ENCODE results near the gene TMEM88. TPM values are rescaled to one million over a fixed set of nuclear protein-coding genes. Genes with fewer than 3 reads are reported as not detected.

TMEM88 gene
- polyA plus RNA-seq, 1 donor from 2014 or later: 4.2 TPM

DNA sequence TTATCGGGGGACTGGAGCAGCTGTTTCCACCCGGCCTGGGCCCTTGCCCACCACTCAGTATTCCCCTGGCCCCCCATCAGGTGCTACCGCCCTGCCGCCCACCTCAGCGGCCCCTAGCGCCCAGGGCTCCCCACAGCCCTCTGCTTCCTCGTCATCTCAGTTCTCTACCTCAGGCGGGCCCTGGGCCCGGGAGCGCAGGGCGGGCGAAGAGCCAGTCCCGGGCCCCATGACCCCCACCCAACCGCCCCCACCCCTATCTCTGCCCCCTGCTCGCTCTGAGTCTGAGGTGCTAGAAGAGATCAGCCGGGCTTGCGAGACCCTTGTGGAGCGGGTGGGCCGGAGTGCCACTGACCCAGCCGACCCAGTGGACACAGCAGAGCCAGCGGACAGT lies 6.1 kb upstream of the TMEM88 start:
- Histone ChIP-seq H3K4me2 (ENCODE audit: low read length) (no peak overlapping the region), H3K27ac (ENCODE audit: low read length) (no peak overlapping the region), H4K20me1 (ENCODE audit: insufficient read depth) (peaks cover 73% of the 10 kb centered on the region), H3K27me3 (ENCODE audit: insufficient read depth, low read depth, low read length) (no peaks in the 10 kb centered on the region), H3K9me2 (ENCODE audit: insufficient read depth, low read length) (no peaks in the 10 kb centered on the region), H3K9me3 (ENCODE audit: low read length) (no peaks in the 10 kb centered on the region), H3K4me3 (ENCODE audit: low read length) (no peak overlapping the region), H3F3A (ENCODE audit: insufficient read depth, low read length, poor library complexity, severe bottlenecking) (peaks cover 11% of the 10 kb centered on the region), H3K79me2 (replicated peaks; ENCODE audit: insufficient read depth, low read length) (peaks cover 26% of the 10 kb centered on the region), H3K36me3 (ENCODE audit: insufficient read depth, low read length) (peaks cover 8% of the 10 kb centered on the region), H3K9ac (ENCODE audit: low read length) (no peak overlapping the region), H2AFZ (ENCODE audit: low read depth, low read length) (no peak overlapping the region)
- TF ChIP-seq, protein P1, sequence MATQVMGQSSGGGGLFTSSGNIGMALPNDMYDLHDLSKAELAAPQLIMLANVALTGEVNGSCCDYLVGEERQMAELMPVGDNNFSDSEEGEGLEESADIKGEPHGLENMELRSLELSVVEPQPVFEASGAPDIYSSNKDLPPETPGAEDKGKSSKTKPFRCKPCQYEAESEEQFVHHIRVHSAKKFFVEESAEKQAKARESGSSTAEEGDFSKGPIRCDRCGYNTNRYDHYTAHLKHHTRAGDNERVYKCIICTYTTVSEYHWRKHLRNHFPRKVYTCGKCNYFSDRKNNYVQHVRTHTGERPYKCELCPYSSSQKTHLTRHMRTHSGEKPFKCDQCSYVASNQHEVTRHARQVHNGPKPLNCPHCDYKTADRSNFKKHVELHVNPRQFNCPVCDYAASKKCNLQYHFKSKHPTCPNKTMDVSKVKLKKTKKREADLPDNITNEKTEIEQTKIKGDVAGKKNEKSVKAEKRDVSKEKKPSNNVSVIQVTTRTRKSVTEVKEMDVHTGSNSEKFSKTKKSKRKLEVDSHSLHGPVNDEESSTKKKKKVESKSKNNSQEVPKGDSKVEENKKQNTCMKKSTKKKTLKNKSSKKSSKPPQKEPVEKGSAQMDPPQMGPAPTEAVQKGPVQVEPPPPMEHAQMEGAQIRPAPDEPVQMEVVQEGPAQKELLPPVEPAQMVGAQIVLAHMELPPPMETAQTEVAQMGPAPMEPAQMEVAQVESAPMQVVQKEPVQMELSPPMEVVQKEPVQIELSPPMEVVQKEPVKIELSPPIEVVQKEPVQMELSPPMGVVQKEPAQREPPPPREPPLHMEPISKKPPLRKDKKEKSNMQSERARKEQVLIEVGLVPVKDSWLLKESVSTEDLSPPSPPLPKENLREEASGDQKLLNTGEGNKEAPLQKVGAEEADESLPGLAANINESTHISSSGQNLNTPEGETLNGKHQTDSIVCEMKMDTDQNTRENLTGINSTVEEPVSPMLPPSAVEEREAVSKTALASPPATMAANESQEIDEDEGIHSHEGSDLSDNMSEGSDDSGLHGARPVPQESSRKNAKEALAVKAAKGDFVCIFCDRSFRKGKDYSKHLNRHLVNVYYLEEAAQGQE (IDR thresholded peaks at IDR 0.05; ENCODE audit: borderline replicate concordance): no peak
- TF ChIP-seq RAD21 (conservative IDR thresholded peaks at IDR 0.05): no peak
- no peak for TF ChIP-seq EZH2 (IDR thresholded peaks at IDR 0.05; ENCODE audit: borderline replicate concordance, insufficient read depth, low read length, poor library complexity, severe bottlenecking)
- TF ChIP-seq TAF1 (IDR thresholded peaks at IDR 0.05; ENCODE audit: low read depth): no peak
- TF ChIP-seq CTCF (IDR thresholded peaks at IDR 0.05; ENCODE audit: poor library complexity, severe bottlenecking): no peak
- no peak for TF ChIP-seq EP300 (conservative IDR thresholded peaks at IDR 0.05; ENCODE audit: poor library complexity, severe bottlenecking)
- no peak for TF ChIP-seq POLR2AphosphoS5 (IDR thresholded peaks at IDR 0.05)
- TF ChIP-seq SMC3 (conservative IDR thresholded peaks at IDR 0.05; ENCODE audit: poor library complexity): no peak
- TF ChIP-seq MXI1 (conservative IDR thresholded peaks at IDR 0.05; ENCODE audit: poor library complexity, severe bottlenecking): no peak

- H3K27ac ChIP-seq (ENCODE audit: low read length): no peak overlapping the region
- no peak overlapping the region for H2AFZ ChIP-seq (ENCODE audit: low read depth, low read length)
- TF ChIP-seq, protein P1 (IDR thresholded peaks at IDR 0.05; ENCODE audit: borderline replicate concordance): no peak
- no peak for TF ChIP-seq EZH2 (IDR thresholded peaks at IDR 0.05; ENCODE audit: borderline replicate concordance, insufficient read depth, low read length, poor library complexity, severe bottlenecking)
- H3K36me3 ChIP-seq (ENCODE audit: insufficient read depth, low read length): peaks cover 8% of the 10 kb centered on the region
- peaks cover 69% of the 10 kb centered on the region for H4K20me1 ChIP-seq (ENCODE audit: insufficient read depth)
- no peaks in the 10 kb centered on the region for H3K9me2 ChIP-seq (ENCODE audit: insufficient read depth, low read length)
- H3K4me3 ChIP-seq (ENCODE audit: low read length): no peak overlapping the region
- no peaks in the 10 kb centered on the region for H3K9me3 ChIP-seq (ENCODE audit: low read length)
- H3K9ac ChIP-seq (ENCODE audit: low read length): no peak overlapping the region
- peaks cover 21% of the 10 kb centered on the region for H3K79me2 ChIP-seq (replicated peaks; ENCODE audit: insufficient read depth, low read length)
- H3K27me3 ChIP-seq (ENCODE audit: insufficient read depth, low read depth, low read length): no peaks in the 10 kb centered on the region
- H3F3A ChIP-seq (ENCODE audit: insufficient read depth, low read length, poor library complexity, severe bottlenecking): peaks cover 11% of the 10 kb centered on the region
- no peak overlapping the region for H3K4me2 ChIP-seq (ENCODE audit: low read length)
These were observed 5.6 kb upstream of the TMEM88 start for GRCh38 chr17:7849130-7849750.

All from neural cell (in vitro differentiated cells).